HG03575 (cell line): ENCODE data around the gene GPC6.
"Not testable (repeated sequence)": the region's sequence is repeated elsewhere in the genome, so short reads cannot be mapped to it uniquely, and the experiment has no call there.

Source experiments
- ATAC-seq: cut with Tn5 transposase; IDR thresholded peaks from one replicate; pipeline ENCODE4 v1.9.1; 2021; ENCODE audit not compliant: unreplicated experiment, insufficient number of reproducible peaks, low FRiP score; ENCODE audit errors: extremely low read depth

The GPC6 gene

DNA sequence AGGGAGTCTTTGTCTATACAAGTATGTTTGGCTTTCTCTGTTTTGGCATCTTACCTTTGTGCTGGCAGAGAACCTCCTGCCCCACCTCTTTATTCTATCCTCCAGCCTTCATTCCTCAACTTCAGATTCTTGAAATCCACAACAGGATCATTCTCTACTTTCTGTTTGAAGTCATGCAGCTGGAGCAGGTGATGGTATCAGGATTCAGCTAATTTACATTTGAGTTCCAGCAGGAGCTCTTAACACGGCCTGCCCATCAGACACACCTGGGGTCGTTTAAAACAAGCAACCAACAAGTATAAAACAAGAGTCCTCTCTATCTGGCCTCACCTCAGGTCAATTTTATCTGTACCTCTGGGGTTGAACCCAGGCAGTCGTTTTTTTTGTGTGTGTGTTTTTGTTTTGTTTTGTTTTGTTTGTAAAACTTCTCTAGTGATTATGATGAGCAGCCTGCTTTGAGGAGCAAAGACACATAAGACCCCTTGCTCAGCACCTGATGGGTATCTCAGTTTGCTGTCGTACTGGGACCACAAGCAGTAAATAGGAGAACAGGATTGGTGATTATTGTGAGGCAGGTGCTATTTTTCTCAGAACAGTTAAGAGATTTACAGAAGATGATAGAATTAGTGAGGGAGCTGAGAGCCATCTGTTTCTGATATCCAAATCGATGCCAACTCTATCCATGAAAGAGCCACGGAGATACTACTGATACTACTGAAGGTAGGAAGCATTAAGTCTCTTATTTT, 78.4 kb downstream of the GPC6 start:
- ATAC-seq = no peak

DNA sequence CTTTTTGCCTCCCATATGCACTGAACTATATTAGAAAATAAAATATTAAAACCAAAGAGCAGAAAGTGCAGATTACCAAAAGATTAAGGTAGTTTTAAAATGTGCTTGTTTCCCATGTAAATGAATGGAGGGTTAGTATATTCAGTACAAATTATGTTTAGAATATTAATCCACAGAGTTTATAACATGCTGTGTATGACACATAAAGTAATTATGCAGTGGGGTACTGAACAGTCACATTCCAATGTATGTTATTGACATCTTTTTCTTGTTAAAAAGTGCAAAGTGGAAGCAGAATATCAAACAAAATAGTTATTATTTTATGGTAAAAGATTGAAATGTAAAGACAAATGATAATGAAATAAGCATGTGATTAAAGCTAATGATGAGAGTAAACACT, 79.3 kb downstream of the GPC6 start:
- no peak for ATAC-seq

DNA sequence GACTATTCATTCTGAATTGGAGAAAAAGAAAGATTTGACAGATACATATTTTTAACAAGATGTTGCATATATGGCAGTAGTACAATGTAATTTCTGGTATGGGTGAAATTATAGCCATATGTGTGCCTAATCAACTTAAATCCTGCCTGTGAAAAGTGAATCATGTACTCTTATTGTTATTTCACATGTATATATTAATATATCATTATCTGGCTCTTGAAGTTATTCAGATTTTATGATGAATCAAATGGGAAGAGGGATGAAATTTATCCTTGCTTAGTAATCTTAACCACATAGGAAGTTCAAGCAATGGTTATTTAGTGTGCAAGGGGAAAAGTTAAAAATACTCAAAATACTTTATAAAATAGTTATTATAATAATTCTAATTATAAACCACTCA, 80.5 kb downstream of the GPC6 start:
- ATAC-seq = no peak

DNA sequence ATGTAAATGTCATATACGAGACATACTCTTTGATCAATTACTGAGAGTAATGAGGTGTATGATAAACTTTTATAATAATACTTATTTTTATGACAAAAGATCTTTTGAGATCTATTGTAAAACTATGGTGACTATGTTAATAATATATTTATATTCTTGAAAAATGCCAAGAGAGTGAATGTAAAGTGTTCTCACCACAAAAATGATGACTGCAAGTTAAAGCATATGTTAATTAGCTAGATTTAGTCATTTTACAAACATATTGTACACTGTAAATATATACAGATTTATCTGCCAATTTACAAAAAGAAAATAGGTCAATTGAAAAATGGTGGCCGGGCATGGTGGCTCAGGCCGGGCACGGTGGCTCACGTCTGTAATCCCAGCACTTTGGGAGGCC, 81.0 kb downstream of the GPC6 start:
- ATAC-seq = no peak

DNA sequence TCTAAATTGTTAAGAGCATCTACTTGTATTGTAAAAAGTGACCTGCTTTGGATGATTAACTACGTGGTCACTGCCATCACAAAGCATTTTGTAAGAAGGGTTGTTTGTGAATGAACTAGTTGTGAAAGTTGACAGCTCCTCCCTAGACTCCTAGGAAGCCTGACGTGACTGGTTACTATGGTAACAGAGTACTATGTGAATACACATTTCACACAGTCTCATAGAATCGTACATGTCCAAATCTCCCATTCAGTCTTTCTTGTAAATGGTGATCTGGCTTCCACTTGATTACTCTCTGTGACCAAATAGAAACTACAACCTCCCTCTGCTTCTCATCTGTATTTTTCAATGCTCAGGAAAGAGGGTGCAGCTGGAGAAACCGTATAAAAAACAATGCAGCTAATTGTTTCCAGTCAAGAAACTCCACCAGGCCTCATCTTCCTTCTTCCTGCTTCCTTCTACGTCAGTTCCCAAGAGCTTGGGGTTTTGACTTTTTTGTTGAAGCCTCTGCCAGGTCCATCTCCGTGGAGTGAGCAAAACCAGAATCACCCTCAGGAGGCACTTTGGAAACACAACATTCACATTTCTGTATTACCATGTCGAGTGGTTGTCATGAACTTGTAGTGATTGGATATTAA, 83.4 kb downstream of the GPC6 start:
- no peak for ATAC-seq

DNA sequence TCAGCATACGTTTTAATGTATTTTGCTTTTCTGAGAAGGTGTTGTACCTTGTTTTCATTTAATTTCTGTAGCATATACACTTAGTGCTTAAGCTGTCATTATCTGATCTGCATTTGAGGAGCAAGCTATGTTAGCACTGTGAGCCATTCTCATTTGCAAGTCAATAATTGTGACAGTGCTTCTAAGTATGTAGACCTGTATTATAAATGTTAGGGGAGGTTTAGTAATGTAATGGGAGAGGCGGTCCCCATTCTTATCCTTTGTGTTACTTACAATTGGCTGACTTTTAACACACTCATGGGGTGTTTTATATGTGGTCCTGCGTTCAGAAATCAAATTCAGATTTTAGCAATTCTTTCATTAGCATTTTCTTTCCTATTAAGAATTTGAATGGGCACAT, 90.2 kb downstream of the GPC6 start:
- ATAC-seq = no peak

DNA sequence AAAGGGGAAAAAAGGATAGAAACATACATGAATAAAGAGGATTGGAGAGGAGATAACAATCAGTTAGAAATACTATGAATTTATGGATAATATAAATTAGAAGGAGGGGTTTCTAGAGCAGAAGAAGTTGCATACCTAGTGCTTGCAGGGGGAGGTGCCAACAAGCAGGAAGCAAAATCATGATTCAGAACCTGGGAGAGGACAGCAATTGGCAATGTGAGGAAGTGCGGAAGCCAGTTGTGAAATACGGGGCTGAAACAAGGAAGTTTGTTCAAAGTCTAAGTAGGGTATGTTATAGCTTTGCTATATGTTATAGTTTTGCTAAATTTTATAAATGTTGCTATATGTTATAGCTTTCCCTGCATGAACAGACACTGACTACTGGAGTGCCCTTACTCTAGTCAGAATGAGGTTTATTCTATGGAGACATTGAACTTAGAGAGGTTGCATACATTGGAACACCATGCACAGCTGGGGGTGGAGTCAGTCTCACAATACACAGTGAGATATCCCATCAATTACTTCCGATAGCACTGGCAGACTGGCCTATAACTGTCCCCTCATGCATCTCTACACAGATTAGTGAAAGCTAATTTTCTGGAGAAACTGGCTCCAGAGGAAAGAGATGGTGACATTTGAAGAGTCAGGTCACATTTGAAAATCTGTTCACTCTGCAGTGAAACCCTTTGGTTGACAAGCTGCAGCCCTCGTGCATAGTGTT, 92.1 kb downstream of the GPC6 start:
- no peak for ATAC-seq

DNA sequence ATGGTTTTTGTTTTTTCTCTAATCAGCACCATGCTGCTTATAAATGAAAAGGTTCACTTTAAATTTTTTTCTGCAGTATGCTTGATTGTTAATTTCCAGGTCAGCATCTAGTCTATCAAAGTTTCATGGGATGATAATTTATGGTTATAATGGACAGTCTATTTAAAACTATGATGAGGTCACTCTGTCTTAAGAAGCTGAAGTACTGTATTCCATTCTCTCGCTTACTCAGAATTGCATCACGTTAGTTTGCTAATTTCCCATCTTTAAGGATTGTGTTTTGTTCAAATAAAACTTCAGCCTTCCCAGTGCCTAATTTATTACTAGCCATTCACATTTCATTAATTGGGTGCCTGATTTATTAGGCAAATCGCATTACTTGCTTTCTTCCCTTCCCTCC, 94.3 kb downstream of the GPC6 start:
- ATAC-seq = no peak

DNA sequence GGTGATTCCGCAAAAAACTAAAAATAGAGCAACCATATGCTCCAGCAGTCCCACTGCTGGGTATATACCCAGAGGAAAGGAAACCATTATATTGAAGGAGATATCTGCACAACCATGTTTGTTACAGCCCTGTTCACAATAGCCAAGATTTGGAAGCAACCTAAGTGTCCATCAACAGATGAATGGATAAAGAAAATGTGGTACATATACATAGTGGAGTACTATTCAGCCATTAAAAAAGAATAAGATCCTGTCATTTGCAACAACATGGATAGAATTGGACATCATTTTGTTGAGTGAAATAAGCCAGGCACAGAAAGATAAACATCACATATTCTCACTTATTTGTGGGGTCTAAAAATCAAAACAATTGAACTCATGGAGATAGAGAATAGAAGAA, 97.3 kb downstream of the GPC6 start:
- not testable (repeated sequence) for ATAC-seq

DNA sequence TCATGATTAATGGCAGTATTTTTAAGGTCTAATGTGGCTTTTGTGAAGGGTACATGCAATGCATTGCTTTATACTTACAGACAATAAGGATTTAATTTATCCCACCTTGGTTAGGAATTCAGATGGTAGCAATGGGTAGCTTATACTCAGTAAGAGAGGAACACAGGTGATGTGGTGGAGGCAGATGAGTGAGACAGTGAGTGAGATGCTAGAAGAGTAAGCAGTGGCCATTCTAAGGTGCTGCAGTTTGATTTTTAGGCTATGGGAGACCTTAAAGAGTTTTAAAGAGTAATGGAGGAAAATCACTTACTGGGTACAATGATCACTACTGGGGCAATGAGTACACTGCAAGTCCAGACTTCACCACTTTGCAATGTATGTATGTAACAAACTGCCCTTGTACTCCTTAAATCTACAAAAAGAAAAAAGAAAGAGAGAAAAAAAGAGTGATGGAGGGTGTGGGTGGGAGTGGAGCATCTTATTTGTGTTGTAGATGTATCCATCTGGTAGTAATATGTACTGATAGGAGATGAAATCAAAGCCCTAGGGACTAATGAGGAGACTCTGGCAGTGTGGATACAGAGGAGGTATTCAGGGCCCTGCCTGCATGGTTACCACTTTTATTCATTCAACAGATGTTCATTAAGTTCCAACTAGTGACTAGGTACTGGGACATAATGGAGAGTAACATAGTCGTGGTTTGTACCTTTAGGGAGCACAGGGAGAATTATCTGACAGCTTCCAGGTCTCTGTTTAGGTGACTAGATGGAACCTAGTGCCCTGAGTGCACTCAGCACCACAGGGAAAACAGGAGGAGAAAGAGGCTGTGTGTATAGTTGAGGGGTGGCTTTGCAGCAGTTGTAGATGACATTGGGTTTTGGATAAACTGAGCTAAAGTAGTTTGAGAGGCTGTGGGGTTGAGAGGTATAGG, 99.0 kb downstream of the GPC6 start:
- ATAC-seq = no peak

DNA sequence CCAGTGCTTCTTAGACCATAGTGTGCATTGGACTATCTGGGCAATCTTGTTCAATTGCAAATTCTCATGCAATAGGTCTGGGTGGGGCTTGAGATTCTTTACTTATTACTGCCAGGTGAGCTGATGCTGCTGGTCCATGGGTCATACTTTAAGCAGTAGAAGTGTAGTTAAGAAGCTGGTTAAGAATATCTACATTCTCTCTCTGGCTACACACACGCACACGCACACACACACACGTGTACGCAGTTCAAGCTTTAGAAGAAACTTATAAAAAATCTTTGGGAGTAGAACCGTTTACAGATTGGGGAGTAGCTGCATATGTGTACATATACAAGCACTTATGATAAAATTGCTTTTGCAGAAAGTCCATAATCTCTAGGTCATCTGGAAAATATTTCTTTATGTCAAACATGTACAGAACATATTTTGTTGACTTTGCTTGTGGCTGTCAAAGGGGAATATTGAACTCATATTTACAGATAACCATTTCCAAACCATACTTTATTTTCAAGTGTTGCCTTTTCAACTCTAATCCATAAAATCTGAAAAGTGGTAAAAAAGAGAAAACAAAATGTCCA, 99.7 kb downstream of the GPC6 start:
- no peak for ATAC-seq

DNA sequence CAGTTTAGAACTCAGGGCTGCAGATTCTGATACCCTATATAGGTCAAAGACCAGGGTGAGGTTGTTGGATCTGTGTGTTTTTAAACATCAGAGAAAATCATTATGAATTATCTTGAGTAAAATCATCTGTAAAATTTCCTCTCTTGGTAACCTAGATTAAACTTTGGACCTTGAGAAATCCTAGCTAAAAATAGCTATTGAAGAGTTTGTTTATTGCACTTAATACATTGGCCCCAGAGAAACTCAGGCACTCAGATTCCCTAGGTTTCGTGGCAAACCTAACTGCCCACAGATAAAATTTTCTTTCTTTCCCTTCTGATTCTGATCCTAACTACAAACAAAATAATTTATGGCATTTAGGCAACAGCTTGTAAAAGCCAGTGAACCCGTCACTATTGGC, 102.3 kb downstream of the GPC6 start:
- ATAC-seq = no peak

DNA sequence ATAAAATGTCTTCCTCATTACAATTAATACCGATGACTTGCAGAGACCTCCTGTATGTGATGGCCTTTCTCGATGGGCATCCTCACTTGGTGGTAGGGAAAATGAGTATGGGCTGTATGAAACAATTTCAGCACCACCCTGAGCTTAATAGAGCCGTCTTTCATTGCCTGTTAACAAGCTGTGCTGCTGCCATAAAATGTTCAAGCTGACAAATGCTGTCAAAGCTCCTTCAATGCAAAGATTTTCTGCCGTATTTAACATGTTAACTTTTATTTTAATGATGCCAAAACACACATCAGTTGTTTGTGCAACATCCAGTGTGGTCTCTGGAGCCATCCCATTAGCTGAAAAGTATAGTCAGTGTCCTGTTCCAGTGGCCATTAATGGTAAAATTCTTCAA, 110.1 kb downstream of the GPC6 start:
- ATAC-seq = no peak

DNA sequence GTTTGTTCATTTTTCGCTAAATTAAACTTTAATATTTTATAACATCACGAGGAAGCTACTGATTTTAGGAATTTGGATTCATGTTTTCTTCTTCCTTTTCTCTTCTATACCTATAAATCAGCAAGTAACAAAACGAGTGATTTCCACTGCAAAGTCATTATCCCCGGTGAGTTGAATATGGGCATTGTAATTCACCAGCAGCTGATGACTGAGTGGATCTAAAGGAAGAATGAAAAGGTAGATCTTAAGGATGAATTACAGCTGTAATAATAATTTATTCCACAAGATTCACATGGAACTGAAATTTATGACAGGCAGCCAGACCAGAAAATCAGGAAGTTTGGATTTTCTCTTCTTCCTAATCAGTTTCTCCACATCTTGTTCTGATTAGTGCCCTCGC, 111.4 kb downstream of the GPC6 start:
- ATAC-seq = no peak

DNA sequence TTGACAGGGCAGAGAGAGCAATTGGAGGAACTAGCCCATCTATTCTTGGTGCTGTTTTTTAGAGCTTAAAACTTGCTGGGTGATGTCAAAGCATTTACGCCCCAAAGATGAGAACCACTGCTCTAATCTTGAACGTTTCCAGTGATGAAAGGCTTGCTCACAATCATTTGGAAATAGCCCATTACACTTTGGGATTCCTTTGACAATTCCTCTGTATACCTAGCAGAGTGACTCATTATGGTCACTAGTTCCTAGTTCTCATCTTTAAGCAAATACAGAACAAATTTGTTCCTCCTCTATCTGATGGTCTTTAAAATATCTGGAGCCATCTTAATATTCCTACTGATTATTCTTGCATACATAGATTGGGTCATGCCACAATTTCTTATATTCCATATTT, 112.3 kb downstream of the GPC6 start:
- ATAC-seq = no peak

DNA sequence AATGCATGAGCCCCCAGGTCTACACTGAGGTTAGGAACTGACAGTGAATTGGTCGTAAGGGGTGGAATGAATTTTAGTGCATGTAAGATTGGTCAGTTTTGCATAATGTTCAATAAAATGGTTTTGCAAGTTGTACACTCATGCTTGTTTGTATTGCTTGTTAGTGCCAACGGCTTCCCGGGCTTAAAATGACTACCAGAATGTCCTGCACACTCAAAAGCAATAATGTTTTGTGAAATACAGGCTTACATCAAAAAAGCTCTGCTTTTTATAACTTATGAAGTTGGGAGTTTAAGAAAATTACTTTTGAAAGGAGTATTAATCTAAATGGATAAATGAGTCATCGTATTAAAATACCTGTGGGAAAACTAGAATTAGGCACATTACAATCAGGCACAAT, 112.9 kb downstream of the GPC6 start:
- no peak for ATAC-seq

DNA sequence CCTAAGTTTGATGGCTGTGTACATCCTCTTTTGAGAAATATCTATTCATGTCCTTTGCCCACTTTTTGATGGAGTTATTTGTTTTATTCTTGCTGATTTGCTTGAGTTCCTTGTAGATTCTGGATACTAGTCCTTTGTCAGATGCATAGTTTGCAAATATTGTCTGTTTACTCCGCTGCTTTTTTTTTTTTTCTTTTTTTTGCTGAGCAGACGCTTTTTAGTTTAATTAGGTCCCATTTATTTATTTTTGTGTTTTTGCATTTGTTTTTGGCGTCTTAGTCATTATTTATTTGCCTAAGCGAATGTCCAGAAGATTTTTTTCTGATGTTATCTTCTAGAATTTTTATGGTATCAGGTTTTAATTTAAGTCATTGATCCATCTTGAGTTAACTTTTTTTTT, 114.9 kb downstream of the GPC6 start:
- ATAC-seq = no peak

DNA sequence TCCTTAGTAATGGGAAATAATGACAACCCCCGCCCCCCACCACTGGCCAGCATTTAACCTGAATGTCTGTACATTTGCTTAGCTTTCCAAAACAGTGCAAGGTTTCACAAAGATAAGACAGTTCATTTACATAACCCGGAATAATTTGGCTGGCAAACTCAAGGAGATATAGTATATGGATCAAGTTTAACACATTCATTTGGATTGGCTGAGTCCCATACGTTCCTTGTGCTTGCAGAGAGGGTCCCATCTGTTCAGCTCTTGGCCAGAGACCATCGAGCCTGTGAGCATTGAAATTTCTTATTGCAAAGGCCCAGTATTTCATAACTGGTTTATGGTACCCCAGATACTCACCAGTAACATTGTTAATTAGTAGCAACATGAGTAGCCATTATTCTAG, 116.5 kb downstream of the GPC6 start:
- ATAC-seq = no peak
